IPS-NIHi7 (cell line): ENCODE results near the gene KCNK5.

Experiments
- DNase-seq: peaks from one replicate; pipeline ENCODE4 v3.0.0; 2012; ENCODE audit warnings: mixed read lengths; ENCODE audit errors: extremely low spot score

KCNK5 gene

GRCh38 chr6:39240155-39240757 lies 11.0 kb upstream of the KCNK5 start:
- no peak for DNase-seq

GRCh38 chr6:39239527-39240154 lies 10.4 kb upstream of the KCNK5 start:
- no peak for DNase-seq

- no peak for DNase-seq
Measured at GRCh38 chr6:39236742-39237141, 7.5 kb upstream of the KCNK5 start.

GRCh38 chr6:39233333-39233732 lies 4.1 kb upstream of the KCNK5 start:
- DNase-seq: no peak

GRCh38 chr6:39231521-39232243 lies 2.4 kb upstream of the KCNK5 start:
- DNase-seq: peak; percentile 56

- DNase-seq: no peak
Measured at GRCh38 chr6:39230654-39231035, 1.4 kb upstream of the KCNK5 start.

GRCh38 chr6:39228111-39228971 lies 934 bp downstream of the KCNK5 start:
- no peak for DNase-seq

- no peak for DNase-seq
Measured at GRCh38 chr6:39227476-39227875, 1.8 kb downstream of the KCNK5 start.

- DNase-seq: no peak
Measured at GRCh38 chr6:39226639-39227329, 2.5 kb downstream of the KCNK5 start.

- DNase-seq: no peak
Measured at GRCh38 chr6:39225946-39226437, 3.3 kb downstream of the KCNK5 start.

- peak; percentile 72 for DNase-seq
Measured at GRCh38 chr6:39225543-39225942, 3.7 kb downstream of the KCNK5 start.

GRCh38 chr6:39224523-39225182 lies 4.6 kb downstream of the KCNK5 start:
- no peak for DNase-seq

GRCh38 chr6:39224011-39224410 lies 5.3 kb downstream of the KCNK5 start:
- no peak for DNase-seq

- DNase-seq: no peak
Measured at GRCh38 chr6:39223555-39223954, 5.7 kb downstream of the KCNK5 start.

- DNase-seq: no peak
Measured at GRCh38 chr6:39223061-39223460, 6.2 kb downstream of the KCNK5 start.

GRCh38 chr6:39221779-39222641 lies 7.3 kb downstream of the KCNK5 start:
- DNase-seq: no peak

- DNase-seq: no peak
Measured at GRCh38 chr6:39221115-39221514, 8.2 kb downstream of the KCNK5 start.

GRCh38 chr6:39218868-39219567 lies 10.3 kb downstream of the KCNK5 start:
- DNase-seq: no peak

- peak; percentile 39 for DNase-seq
Measured at GRCh38 chr6:39217177-39217864, 12.0 kb downstream of the KCNK5 start.
